Uterus (tissue), 4 donors: ENCODE results near the gene TMEM92. TPM values are rescaled to one million over a fixed set of nuclear protein-coding genes. Genes with fewer than 3 reads are reported as not detected.
"Not testable (repeated sequence)": the region's sequence is repeated elsewhere in the genome, so short reads cannot be mapped to it uniquely, and the experiment has no call there.

Experiments used
- DNase-seq, 2 donors: peaks; one replicate each; pipeline ENCODE4 v3.0.0-alpha.2; 2019 to 2020
- H3K27ac ChIP-seq, 2 donors: fragments of 200-600 bp; sonication (generic); 1 replicate in 1 of 2; 2 replicates in 1 of 2; pipeline ENCODE4 v1.5.1; 2016 to 2018
- H3K27me3 ChIP-seq, 2 donors: fragments of 200-600 bp; sonication (generic); one replicate each; pipeline ENCODE4 v1.5.1; 2018 to 2019; ENCODE audit warnings: control low read depth in 1 of 2
- H3K36me3 ChIP-seq, 2 donors: fragments of 200-600 bp; sonication (generic); one replicate each; pipeline ENCODE4 v1.5.1; 2019; ENCODE audit warnings: control low read depth in 1 of 2
- H3K4me1 ChIP-seq, 2 donors: fragments of 200-600 bp; sonication (generic); one replicate each; pipeline ENCODE4 v1.5.1; 2018 to 2019; ENCODE audit warnings: control low read depth in 1 of 2
- H3K4me3 ChIP-seq, 2 donors: fragments of 200-600 bp; sonication (generic); 1 replicate in 1 of 2; 2 replicates in 1 of 2; pipeline ENCODE4 v1.5.1; 2018 to 2019; ENCODE audit warnings: mild to moderate bottlenecking in 1 of 2
- H3K9me3 ChIP-seq, 2 donors: fragments of 200-600 bp; sonication (generic); one replicate each; pipeline ENCODE4 v1.5.1; 2019; ENCODE audit warnings: control low read depth in 1 of 2
- CTCF ChIP-seq, 4 experiments: fragments of 200-600 bp in 2 of 4; fragments of 450-650 bp in 2 of 4; sonication (generic) in 2 of 4; IDR thresholded peaks; one replicate each; pipeline ENCODE4 v1.5.1; 2016 to 2019; ENCODE audit warnings: antibody characterized with exemption in 4 of 4, mild to moderate bottlenecking in 2 of 4, moderate library complexity in 1 of 4
- POLR2A ChIP-seq, 2 donors: fragments of 450-650 bp; IDR thresholded peaks; one replicate each; pipeline ENCODE4 v1.6.1; 2016; ENCODE audit warnings: antibody characterized with exemption in 2 of 2, mild to moderate bottlenecking in 1 of 2, moderate library complexity in 1 of 2
- intact Hi-C: fragments of 100-400 bp; cut with DNase I; formaldehyde crosslinking; loops from one replicate; pipeline ENCODE4 v1.15.1; 2023; ENCODE audit warnings: low total_unique reads
- total RNA-seq, 4 donors: library from RNA; depleted of rRNA in 3 of 4; stranded (reverse); fragments of >200 nt in 3 of 4; gene quantifications; one replicate each; pipeline versions ENCODE4 v1.1.0 to v1.2.4, GENCODE V29; 2014 to 2023
- donor health status: DM: yes; HTN: yes; CAD: no.

TMEM92 gene
- total RNA-seq, 4 donors from 2014 or later: 0.07 to 0.91 TPM; not detected in 2

GRCh38 chr17:50311483-50311882, 37.2 kb downstream of the TMEM92 start:
- Histone ChIP-seq H3K27ac (no peak overlapping the region), H3K4me1 (no peaks in the 10 kb centered on the region), H3K36me3 (no peaks in the 10 kb centered on the region), H3K4me3 (no peak overlapping the region), H3K27me3 (no peaks in the 10 kb centered on the region), H3K9me3 (no peaks in the 10 kb centered on the region)
- DNase-seq: no peak
- TF ChIP-seq POLR2A (IDR thresholded peaks at IDR 0.05) (no peak), CTCF (IDR thresholded peaks at IDR 0.05) (no peak)
- intact Hi-C loops: no loop called here

- no peaks in the 10 kb centered on the region for H3K9me3 ChIP-seq
- TF ChIP-seq POLR2A (IDR thresholded peaks at IDR 0.05) (no peak), CTCF (IDR thresholded peaks at IDR 0.05) (no peak)
- no peaks in the 10 kb centered on the region for H3K27me3 ChIP-seq
- no peak for DNase-seq
- H3K27ac ChIP-seq: no peak overlapping the region
- no peaks in the 10 kb centered on the region for H3K4me1 ChIP-seq
- intact Hi-C loops: no loop called here
- H3K36me3 ChIP-seq: no peaks in the 10 kb centered on the region
- H3K4me3 ChIP-seq: no peak overlapping the region
These were observed 38.0 kb downstream of the TMEM92 start for GRCh38 chr17:50312308-50312707.

GRCh38 chr17:50314456-50315011, 40.3 kb downstream of the TMEM92 start:
- DNase-seq: no peak
- Histone ChIP-seq H3K27ac (no peak overlapping the region), H3K4me3 (no peak overlapping the region), H3K27me3 (no peaks in the 10 kb centered on the region), H3K36me3 (no peaks in the 10 kb centered on the region), H3K9me3 (no peaks in the 10 kb centered on the region), H3K4me1 (no peaks in the 10 kb centered on the region)
- intact Hi-C loops: no loop called here
- TF ChIP-seq POLR2A (IDR thresholded peaks at IDR 0.05): no peak
- no peak for TF ChIP-seq CTCF (IDR thresholded peaks at IDR 0.05)

GRCh38 chr17:50316016-50316587, 41.8 kb downstream of the TMEM92 start:
- no peaks in the 10 kb centered on the region for H3K27me3 ChIP-seq
- no peak for DNase-seq
- H3K27ac ChIP-seq: no peak overlapping the region
- no peaks in the 10 kb centered on the region for H3K4me1 ChIP-seq
- H3K36me3 ChIP-seq: no peaks in the 10 kb centered on the region
- no peak overlapping the region for H3K4me3 ChIP-seq
- TF ChIP-seq POLR2A (IDR thresholded peaks at IDR 0.05): no peak
- TF ChIP-seq CTCF (IDR thresholded peaks at IDR 0.05): no peak
- intact Hi-C loops: no loop called here
- no peaks in the 10 kb centered on the region for H3K9me3 ChIP-seq

GRCh38 chr17:50316660-50317059, 42.4 kb downstream of the TMEM92 start:
- H3K27ac ChIP-seq, H3K9me3 ChIP-seq, H3K36me3 ChIP-seq, H3K4me1 ChIP-seq, H3K27me3 ChIP-seq, intact Hi-C loops, DNase-seq, H3K4me3 ChIP-seq: not testable (repeated sequence)

- Histone ChIP-seq H3K27ac (no peak overlapping the region), H3K27me3 (no peaks in the 10 kb centered on the region), H3K4me1 (no peaks in the 10 kb centered on the region), H3K36me3 (no peaks in the 10 kb centered on the region), H3K9me3 (no peaks in the 10 kb centered on the region), H3K4me3 (no peak overlapping the region)
- intact Hi-C loops: no loop called here
- no peak for DNase-seq
- no peak for TF ChIP-seq POLR2A (IDR thresholded peaks at IDR 0.05)
- TF ChIP-seq CTCF (IDR thresholded peaks at IDR 0.05): no peak
These were observed 42.9 kb downstream of the TMEM92 start for GRCh38 chr17:50317121-50317520.
